OCI-LY7 (cell line): ENCODE results near the gene CUBN. TPM values are rescaled to one million over a fixed set of nuclear protein-coding genes. Genes with fewer than 3 reads are reported as not detected.

Experiments used
- BruUV-seq: library from RNA; stranded (reverse); fragments of 400-500 nt; replicated peaks from 2 replicates; lab custom pipeline; 2021; lab: Mats Ljungman, UMichigan
- CTCF ChIA-PET: fragments of 300-600 bp; sonication (Branson Sonifier 250); formaldehyde crosslinking; loops from one replicate; lab custom pipeline; 2022; ENCODE audit warnings: antibody characterized with exemption; ENCODE audit not compliant: unreplicated experiment; lab: Charles Lee
- POLR2A ChIA-PET: fragments of 300-600 bp; sonication (Branson Sonifier 250); formaldehyde crosslinking; loops from one replicate; lab custom pipeline; 2022; ENCODE audit warnings: antibody characterized with exemption; lab: Charles Lee
- DNase-seq: peaks from one replicate; pipeline ENCODE4 v3.0.0-alpha.2; 2015; ENCODE audit warnings: low spot score
- H2AFZ ChIP-seq: fragments of 200-600 bp; sonication (generic), shearing (Covaris generic); 2 replicates; pipeline ENCODE4 v1.6.1; 2014; ENCODE audit warnings: mild to moderate bottlenecking, antibody characterized with exemption, low read length, moderate library complexity
- H3K27ac ChIP-seq: fragments of 200-600 bp; sonication (generic); 2 replicates; pipeline ENCODE4 v1.5.1; 2014; ENCODE audit warnings: mixed run types, low read depth, mild to moderate bottlenecking, moderate library complexity, low read length, inconsistent platforms; ENCODE audit not compliant: poor library complexity, severe bottlenecking
- H3K36me3 ChIP-seq: fragments of 200-600 bp; sonication (generic); 2 replicates; pipeline ENCODE4 v1.6.1; 2014; ENCODE audit warnings: mild to moderate bottlenecking, antibody characterized with exemption, low read length, moderate library complexity, mixed read lengths; ENCODE audit not compliant: insufficient read depth
- H3K4me1 ChIP-seq: fragments of 200-600 bp; sonication (generic); 2 replicates; pipeline ENCODE4 v1.5.1; 2014; ENCODE audit warnings: mild to moderate bottlenecking, low read length; ENCODE audit not compliant: insufficient read depth, poor library complexity, severe bottlenecking
- H3K4me2 ChIP-seq: fragments of 200-600 bp; sonication (generic); 2 replicates; pipeline ENCODE4 v1.6.1; 2014; ENCODE audit warnings: mild to moderate bottlenecking, low read length
- H3K4me3 ChIP-seq: fragments of 200-600 bp; sonication (generic); 2 replicates; pipeline ENCODE4 v1.5.1; 2014; ENCODE audit warnings: mild to moderate bottlenecking, low read depth, low read length; ENCODE audit not compliant: poor library complexity, severe bottlenecking
- H3K79me2 ChIP-seq: fragments of 200-600 bp; sonication (generic); 2 replicates; pipeline ENCODE4 v1.6.1; 2016; ENCODE audit warnings: low read depth, mild to moderate bottlenecking, low read length, moderate library complexity, mixed read lengths; ENCODE audit not compliant: insufficient read depth
- H3K9me2 ChIP-seq: fragments of 200-600 bp; sonication (generic); 2 replicates; pipeline ENCODE4 v1.6.1; 2016; ENCODE audit warnings: mild to moderate bottlenecking, low read length, mixed read lengths; ENCODE audit not compliant: insufficient read depth
- H3K9me3 ChIP-seq: fragments of 200-600 bp; sonication (generic); 2 replicates; pipeline ENCODE4 v1.6.1; 2014; ENCODE audit warnings: mild to moderate bottlenecking, mixed run types, low read length, mixed read lengths
- H4K20me1 ChIP-seq: fragments of 200-600 bp; sonication (generic); 2 replicates; pipeline ENCODE4 v1.6.1; 2014; ENCODE audit warnings: mild to moderate bottlenecking, antibody characterized with exemption, low read length, moderate library complexity, mixed read lengths; ENCODE audit not compliant: insufficient read depth
- EZH2phosphoT487 ChIP-seq: fragments of 200-600 bp; sonication (generic); IDR thresholded peaks from 2 replicates; pipeline ENCODE4 v1.6.1; 2018; ENCODE audit warnings: low read depth, borderline replicate concordance, mild to moderate bottlenecking, mixed run types, antibody characterized with exemption, low read length, moderate library complexity, mixed read lengths
- intact Hi-C: fragments of 100-400 bp; cut with micrococcal nuclease; formaldehyde crosslinking; loops from one replicate; pipeline ENCODE4 v1.10.0; 2022; ENCODE audit not compliant: unreplicated experiment
- total RNA-seq, 2 experiments: library from RNA; depleted of rRNA in 1 of 2; stranded (reverse); fragments of >200 nt in 1 of 2; shearing (Covaris generic) in 1 of 2; gene quantifications; 2 replicates each; pipeline ENCODE4 v1.2.3, GENCODE V29; 2014 to 2022
- TF ChIP-seq, protein P1 (sequence below): fragments of 200-600 bp; sonication (generic); conservative IDR thresholded peaks from 2 replicates; pipeline ENCODE4 v1.5.1; 2014; ENCODE audit warnings: mild to moderate bottlenecking, antibody characterized with exemption, low read length, moderate library complexity, mixed read lengths

Gene CUBN
- total RNA-seq, 2 experiments from 2014 or later = 0.13 to 0.25 TPM

DNA sequence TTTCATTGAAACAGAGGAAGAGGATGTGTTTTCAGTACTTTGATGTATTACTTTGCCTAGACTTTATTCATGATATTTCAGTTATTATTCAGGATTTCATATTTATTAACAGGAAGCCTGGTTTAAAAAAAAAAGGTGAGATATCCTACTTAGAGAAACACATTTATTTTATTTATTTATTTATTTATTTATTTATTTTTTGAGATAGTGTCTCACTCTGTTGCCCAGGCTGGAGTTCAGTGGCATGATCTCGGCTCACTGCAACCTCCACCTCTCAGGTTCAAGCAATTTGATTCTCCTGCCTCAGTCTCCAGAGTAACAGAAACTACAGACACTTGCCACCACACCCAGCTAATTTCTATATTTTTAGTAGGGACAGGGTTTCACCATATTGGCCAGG lies 47.4 kb upstream of the CUBN start:
- intact Hi-C loops = no loop called here
- no peak overlapping the region for H3K27ac ChIP-seq
- H3K4me1 ChIP-seq = no peaks in the 10 kb centered on the region
- no peak overlapping the region for H2AFZ ChIP-seq
- no peaks in the 10 kb centered on the region for H3K79me2 ChIP-seq
- no peaks in the 10 kb centered on the region for H3K9me3 ChIP-seq
- TF ChIP-seq, protein P1, sequence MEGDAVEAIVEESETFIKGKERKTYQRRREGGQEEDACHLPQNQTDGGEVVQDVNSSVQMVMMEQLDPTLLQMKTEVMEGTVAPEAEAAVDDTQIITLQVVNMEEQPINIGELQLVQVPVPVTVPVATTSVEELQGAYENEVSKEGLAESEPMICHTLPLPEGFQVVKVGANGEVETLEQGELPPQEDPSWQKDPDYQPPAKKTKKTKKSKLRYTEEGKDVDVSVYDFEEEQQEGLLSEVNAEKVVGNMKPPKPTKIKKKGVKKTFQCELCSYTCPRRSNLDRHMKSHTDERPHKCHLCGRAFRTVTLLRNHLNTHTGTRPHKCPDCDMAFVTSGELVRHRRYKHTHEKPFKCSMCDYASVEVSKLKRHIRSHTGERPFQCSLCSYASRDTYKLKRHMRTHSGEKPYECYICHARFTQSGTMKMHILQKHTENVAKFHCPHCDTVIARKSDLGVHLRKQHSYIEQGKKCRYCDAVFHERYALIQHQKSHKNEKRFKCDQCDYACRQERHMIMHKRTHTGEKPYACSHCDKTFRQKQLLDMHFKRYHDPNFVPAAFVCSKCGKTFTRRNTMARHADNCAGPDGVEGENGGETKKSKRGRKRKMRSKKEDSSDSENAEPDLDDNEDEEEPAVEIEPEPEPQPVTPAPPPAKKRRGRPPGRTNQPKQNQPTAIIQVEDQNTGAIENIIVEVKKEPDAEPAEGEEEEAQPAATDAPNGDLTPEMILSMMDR = no peak
- TF ChIP-seq EZH2phosphoT487 = no peak
- POLR2A ChIA-PET = no interaction called here
- no TSS peak for BruUV-seq
- no peak overlapping the region for H3K4me2 ChIP-seq
- no peak for DNase-seq
- no peaks in the 10 kb centered on the region for H3K9me2 ChIP-seq
- CTCF ChIA-PET = no interaction called here
- H4K20me1 ChIP-seq = no peaks in the 10 kb centered on the region
- no peaks in the 10 kb centered on the region for H3K36me3 ChIP-seq
- no peak overlapping the region for H3K4me3 ChIP-seq

DNA sequence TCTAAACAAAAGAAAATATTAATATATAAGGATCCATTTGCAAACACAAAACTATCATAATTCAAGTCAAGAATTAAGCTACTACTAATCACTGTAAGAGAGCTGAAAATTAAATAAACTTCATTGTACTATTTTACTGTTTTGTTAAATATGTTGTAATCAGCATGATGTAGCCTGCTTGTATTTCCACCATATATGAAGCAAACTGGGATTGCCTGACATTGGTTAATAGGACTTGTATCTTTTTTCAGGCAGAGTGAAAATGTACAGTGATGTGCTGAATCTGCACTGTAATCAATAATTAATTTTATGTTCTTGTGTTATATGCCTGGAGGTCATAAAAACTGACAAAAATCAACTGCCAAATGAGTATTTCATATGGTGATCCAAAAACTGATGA lies 46.5 kb upstream of the CUBN start:
- no peaks in the 10 kb centered on the region for H3K36me3 ChIP-seq
- H3K27ac ChIP-seq = no peak overlapping the region
- intact Hi-C loops = no loop called here
- H3K9me2 ChIP-seq = no peaks in the 10 kb centered on the region
- CTCF ChIA-PET = no interaction called here
- H3K4me2 ChIP-seq = no peak overlapping the region
- no peaks in the 10 kb centered on the region for H3K9me3 ChIP-seq
- no peaks in the 10 kb centered on the region for H3K4me1 ChIP-seq
- no peak for DNase-seq
- no TSS peak for BruUV-seq
- H3K4me3 ChIP-seq = no peak overlapping the region
- H2AFZ ChIP-seq = no peak overlapping the region
- POLR2A ChIA-PET = interaction anchor here (0.7 kb wide), 1 partner anchor 178 kb away, joined by 3 read pairs; no protein-coding TSS in a partner anchor
- TF ChIP-seq EZH2phosphoT487 = no peak
- TF ChIP-seq, protein P1 = no peak
- H4K20me1 ChIP-seq = no peaks in the 10 kb centered on the region
- H3K79me2 ChIP-seq = no peaks in the 10 kb centered on the region

DNA sequence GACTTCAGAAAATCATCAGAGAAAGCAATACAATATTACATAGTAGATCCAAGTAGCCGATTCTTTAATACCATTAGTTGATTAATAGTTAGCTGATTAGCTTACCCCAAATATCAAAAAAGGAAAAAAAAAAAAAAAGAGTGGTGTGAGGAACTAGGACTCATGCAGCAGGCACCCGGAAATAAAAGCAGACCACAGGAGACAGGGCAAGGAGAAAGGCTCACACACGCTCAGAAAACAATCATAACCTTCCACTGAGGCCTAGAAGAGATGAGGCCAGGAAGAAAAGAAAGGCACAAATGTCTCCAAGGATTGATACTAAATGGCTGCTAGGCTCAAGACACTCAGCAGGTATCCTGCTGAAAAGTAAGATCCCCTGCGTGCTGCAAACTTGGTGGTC lies 45.9 kb upstream of the CUBN start:
- Histone ChIP-seq H3K9me3 (no peaks in the 10 kb centered on the region), H2AFZ (no peak overlapping the region), H3K79me2 (no peaks in the 10 kb centered on the region), H3K9me2 (no peaks in the 10 kb centered on the region), H4K20me1 (no peaks in the 10 kb centered on the region), H3K36me3 (no peaks in the 10 kb centered on the region), H3K4me1 (no peaks in the 10 kb centered on the region), H3K27ac (no peak overlapping the region), H3K4me3 (no peak overlapping the region), H3K4me2 (no peak overlapping the region)
- BruUV-seq = no TSS peak
- POLR2A ChIA-PET = interaction anchor here (0.7 kb wide), 1 partner anchor 178 kb away, joined by 3 read pairs; no protein-coding TSS in a partner anchor
- no peak for DNase-seq
- TF ChIP-seq, protein P1 = no peak
- no peak for TF ChIP-seq EZH2phosphoT487
- intact Hi-C loops = no loop called here
- CTCF ChIA-PET = no interaction called here
